AG09309 (cell line): ENCODE measurements around the gene GPC5.

Source experiments
- DNase-seq: peaks from one replicate; pipeline ENCODE4 v3.0.0-alpha.2; 2010; ENCODE audit warnings: low read depth
- H3K4me3 ChIP-seq: 2 replicates; pipeline ENCODE4 v1.5.1; 2011; ENCODE audit warnings: mild to moderate bottlenecking, low read depth, low read length, moderate library complexity; ENCODE audit not compliant: control insufficient read depth
- TF ChIP-seq, protein P1 (sequence below): IDR thresholded peaks from 2 replicates; pipeline ENCODE4 v1.5.1; 2011; ENCODE audit warnings: mild to moderate bottlenecking, low read depth, low read length, inconsistent platforms; ENCODE audit not compliant: insufficient read depth, control insufficient read depth; ENCODE audit errors: missing control alignments

The GPC5 gene

GRCh38 chr13:92622905-92623304 is 1224.5 kb downstream of the GPC5 start:
- no peak for DNase-seq
- H3K4me3 ChIP-seq, result no peak overlapping the region
- TF ChIP-seq, protein P1, sequence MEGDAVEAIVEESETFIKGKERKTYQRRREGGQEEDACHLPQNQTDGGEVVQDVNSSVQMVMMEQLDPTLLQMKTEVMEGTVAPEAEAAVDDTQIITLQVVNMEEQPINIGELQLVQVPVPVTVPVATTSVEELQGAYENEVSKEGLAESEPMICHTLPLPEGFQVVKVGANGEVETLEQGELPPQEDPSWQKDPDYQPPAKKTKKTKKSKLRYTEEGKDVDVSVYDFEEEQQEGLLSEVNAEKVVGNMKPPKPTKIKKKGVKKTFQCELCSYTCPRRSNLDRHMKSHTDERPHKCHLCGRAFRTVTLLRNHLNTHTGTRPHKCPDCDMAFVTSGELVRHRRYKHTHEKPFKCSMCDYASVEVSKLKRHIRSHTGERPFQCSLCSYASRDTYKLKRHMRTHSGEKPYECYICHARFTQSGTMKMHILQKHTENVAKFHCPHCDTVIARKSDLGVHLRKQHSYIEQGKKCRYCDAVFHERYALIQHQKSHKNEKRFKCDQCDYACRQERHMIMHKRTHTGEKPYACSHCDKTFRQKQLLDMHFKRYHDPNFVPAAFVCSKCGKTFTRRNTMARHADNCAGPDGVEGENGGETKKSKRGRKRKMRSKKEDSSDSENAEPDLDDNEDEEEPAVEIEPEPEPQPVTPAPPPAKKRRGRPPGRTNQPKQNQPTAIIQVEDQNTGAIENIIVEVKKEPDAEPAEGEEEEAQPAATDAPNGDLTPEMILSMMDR, result no peak

DNA sequence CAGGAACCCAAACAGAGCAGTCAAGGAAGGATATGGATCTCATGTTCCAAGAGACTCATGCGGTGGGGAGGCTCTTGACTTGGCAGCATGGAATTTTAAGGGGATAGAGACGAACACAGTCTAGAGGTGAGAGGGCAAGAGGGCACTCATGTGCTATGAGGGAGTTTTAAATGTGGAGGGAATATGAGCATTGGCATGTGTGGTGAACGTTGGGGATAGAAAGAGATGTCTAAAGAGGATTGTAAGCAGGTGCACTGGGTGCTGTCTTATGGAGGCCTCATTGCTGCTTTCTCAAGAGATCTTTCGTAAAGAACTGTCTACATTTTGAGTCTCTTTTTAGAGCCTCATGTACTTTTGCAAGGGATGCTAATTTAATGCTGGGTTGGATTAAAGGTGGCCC is 1227.9 kb downstream of the GPC5 start:
- TF ChIP-seq, protein P1, result no peak
- no peak for DNase-seq
- H3K4me3 ChIP-seq, result no peak overlapping the region

DNA sequence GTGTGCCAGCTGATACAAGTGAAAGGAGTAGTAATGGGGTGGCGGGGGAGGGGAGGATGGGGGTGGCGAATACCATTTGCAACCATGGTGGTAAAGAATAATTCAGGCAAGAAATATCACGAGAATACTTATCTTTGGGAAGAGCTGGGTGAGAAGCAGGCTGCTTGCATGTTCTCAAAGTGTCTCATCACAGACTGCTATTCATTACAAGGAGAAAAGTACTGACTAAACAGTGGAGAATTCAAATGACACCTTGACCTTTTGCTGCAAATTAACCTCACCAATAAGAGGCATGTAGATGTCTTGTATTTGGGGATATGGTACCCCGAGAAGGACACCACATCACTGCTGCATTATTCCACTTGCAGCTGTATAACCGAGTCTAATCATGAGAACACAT is 1242.5 kb downstream of the GPC5 start:
- TF ChIP-seq, protein P1, result no peak
- no peak for DNase-seq

GRCh38 chr13:92649140-92649813 is 1250.9 kb downstream of the GPC5 start:
- DNase-seq, result no peak
- TF ChIP-seq, protein P1, result no peak
- no peak overlapping the region for H3K4me3 ChIP-seq

More for the DNA sequence above, 1242.5 kb downstream of the GPC5 start:
- H3K4me3 ChIP-seq, result no peak overlapping the region

- H3K4me3 ChIP-seq, result no peak overlapping the region
- TF ChIP-seq, protein P1, result no peak
- DNase-seq, result no peak
Measured at GRCh38 chr13:92656103-92656502, 1257.7 kb downstream of the GPC5 start.

DNA sequence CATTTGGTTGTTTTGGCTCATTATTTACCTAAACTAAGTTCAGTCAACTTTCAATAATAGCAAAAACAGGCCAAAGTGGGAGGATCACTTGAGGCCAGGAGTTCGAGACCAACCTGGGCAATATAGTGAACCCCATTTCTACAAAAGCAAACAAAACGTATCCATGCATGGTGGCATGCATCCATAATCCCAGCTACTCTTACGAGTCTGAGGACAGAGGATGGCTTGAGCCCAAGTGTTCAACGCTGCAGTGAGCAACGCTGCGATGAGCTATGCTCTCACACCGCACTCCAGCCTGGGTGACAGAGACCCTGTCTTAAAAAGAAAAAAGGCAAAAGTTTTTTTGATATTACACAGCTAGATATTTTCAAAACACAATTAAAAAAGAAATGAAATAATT is 1258.2 kb downstream of the GPC5 start:
- no peak overlapping the region for H3K4me3 ChIP-seq
- DNase-seq, result no peak
- TF ChIP-seq, protein P1, result no peak

DNA sequence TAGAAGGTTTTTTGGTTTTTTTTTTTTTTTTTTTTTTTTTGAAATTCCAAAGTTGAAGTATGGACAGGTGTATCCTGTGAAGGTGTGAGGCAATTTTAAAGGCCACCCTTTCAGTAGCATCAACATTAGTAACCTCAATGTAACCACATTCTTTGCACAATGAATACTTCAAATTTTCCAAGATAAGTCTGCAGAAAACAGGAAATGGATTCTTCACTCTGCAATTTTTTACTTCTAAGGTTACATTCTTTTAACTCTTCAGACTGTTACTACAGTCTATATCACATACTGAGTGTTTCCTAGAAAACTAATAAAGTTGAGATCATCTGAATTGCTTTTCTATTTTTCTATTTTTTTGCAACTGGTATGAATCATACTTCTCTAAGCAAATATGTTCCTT is 1259.1 kb downstream of the GPC5 start:
- TF ChIP-seq, protein P1, result no peak
- no peak overlapping the region for H3K4me3 ChIP-seq
- DNase-seq, result no peak
